H1 (cell line): ENCODE data around the gene ASPHD2.
"Not testable (repeated sequence)": the region's sequence is repeated elsewhere in the genome, so short reads cannot be mapped to it uniquely, and the experiment has no call there.

Experiments used
- CTCF ChIP-seq, 3 experiments: IDR thresholded peaks; 1 replicate in 2 of 3; 2 replicates in 1 of 3; pipeline versions ENCODE4 v1.5.1 to v1.6.1; 2011; ENCODE audit warnings: low read length in 3 of 3, mild to moderate bottlenecking in 3 of 3, inconsistent platforms in 2 of 3, low read depth in 1 of 3, moderate library complexity in 1 of 3; ENCODE audit not compliant: insufficient read depth in 1 of 3; ENCODE audit errors: control extremely low read depth in 1 of 3
- E2F6 ChIP-seq: IDR thresholded peaks from 2 replicates; pipeline ENCODE4 v1.6.1; 2012; ENCODE audit warnings: inconsistent platforms
- MAX ChIP-seq: IDR thresholded peaks from 2 replicates; pipeline ENCODE4 v1.6.1; 2012; ENCODE audit warnings: inconsistent platforms
- POLR2A ChIP-seq, 2 experiments: IDR thresholded peaks; 1 replicate in 1 of 2; 2 replicates in 1 of 2; pipeline ENCODE4 v1.6.1; 2011; ENCODE audit warnings: low read depth in 2 of 2, low read length in 2 of 2, mild to moderate bottlenecking in 2 of 2; ENCODE audit errors: control extremely low read depth in 1 of 2
- POLR2AphosphoS5 ChIP-seq: IDR thresholded peaks from 2 replicates; pipeline ENCODE4 v1.6.1; 2011; ENCODE audit warnings: low read depth, low read length
- RXRA ChIP-seq: IDR thresholded peaks from 2 replicates; pipeline ENCODE4 v1.6.1; 2011; ENCODE audit warnings: low read depth, mild to moderate bottlenecking, low read length, moderate library complexity; ENCODE audit not compliant: insufficient read depth
- SIX5 ChIP-seq: IDR thresholded peaks from 2 replicates; pipeline ENCODE4 v1.6.1; 2011; ENCODE audit warnings: mild to moderate bottlenecking, low read depth, low read length
- SP2 ChIP-seq: IDR thresholded peaks from 2 replicates; pipeline ENCODE4 v1.6.1; 2012; ENCODE audit warnings: mild to moderate bottlenecking, low read length, inconsistent platforms
- TAF1 ChIP-seq: IDR thresholded peaks from 2 replicates; pipeline ENCODE4 v1.6.1; 2011; ENCODE audit warnings: mild to moderate bottlenecking, low read depth, low read length

- TF ChIP-seq MAX; TAF1; E2F6; CTCF (IDR thresholded peaks at IDR 0.05; ENCODE audit: control extremely low read depth in 1 of 3, insufficient read depth in 1 of 3, low read depth in 1 of 3, low read length in 3 of 3); SIX5; RXRA; SP2; POLR2A (IDR thresholded peaks at IDR 0.05; ENCODE audit: control extremely low read depth in 1 of 2, low read depth in 2 of 2, low read length in 2 of 2); POLR2AphosphoS5: not testable (repeated sequence)
These were observed 20.4 kb upstream of the ASPHD2 start for GRCh38 chr22:26408562-26409220.
